Measurements from ENCODE around the gene NEU1. TPM values are rescaled to one million over a fixed set of nuclear protein-coding genes. Genes with fewer than 3 reads are reported as not detected.

Gene NEU1
- total RNA-seq, 1 experiment from 2014 or later = 15.1 TPM

- no peak for TF ChIP-seq ZBTB33 (IDR thresholded peaks at IDR 0.05; ENCODE audit: extremely low read depth, insufficient replicate concordance, low read length)
- TF ChIP-seq JUND (IDR thresholded peaks at IDR 0.05) = no peak
- Histone ChIP-seq H3K4me2 (ENCODE audit: low read length) (no peak within 1 kb of the TSS), H3K27me3 (ENCODE audit: insufficient read depth, low read length) (no peaks in the 10 kb centered on the region), H3K36me3 (ENCODE audit: control insufficient read depth in 1 of 2, insufficient read depth in 2 of 2, low read length in 2 of 2) (peaks cover 18 to 36% of the 10 kb centered on the region in 2 experiments), H3K4me1 (ENCODE audit: control insufficient read depth in 1 of 2, insufficient read depth in 2 of 2, low read length in 2 of 2) (no peaks in the 10 kb centered on the region), H3K27ac (ENCODE audit: low read depth, low read length) (no peak within 1 kb of the TSS), H3K9ac (ENCODE audit: low read length) (no peak within 1 kb of the TSS), H2AFZ (ENCODE audit: low read depth, low read length, poor library complexity, severe bottlenecking) (no peak within 1 kb of the TSS), H3K9me3 (ENCODE audit: control insufficient read depth in 1 of 2, insufficient read depth in 1 of 2, low read depth in 1 of 2, low read length in 2 of 2) (no peaks in the 10 kb centered on the region), H3K79me2 (ENCODE audit: insufficient read depth, low read length) (no peaks in the 10 kb centered on the region), H3K9me2 (ENCODE audit: insufficient read depth) (no peaks in the 10 kb centered on the region), H3K4me3 (replicated peaks in 1 of 2; ENCODE audit: low read depth in 1 of 2, low read length in 2 of 2) (no peak within 1 kb of the TSS), H4K20me1 (ENCODE audit: insufficient read depth) (no peaks in the 10 kb centered on the region)
- POLR2A ChIA-PET = no interaction called here
- BruUV-seq (replicated peaks) = no TSS peak
- intact Hi-C loops (cut with micrococcal nuclease) = no loop called here
- DNase-seq (ENCODE audit: low read depth, low spot score) (no peak), ATAC-seq (no peak)
- RAD21 ChIA-PET (ENCODE audit: low non-redundant PET in 1 of 2, low total read pairs in 2 of 2, uncharacterized antibody in 2 of 2, unreplicated experiment in 2 of 2) = no interaction called here
- CTCF ChIA-PET = no interaction called here
Observed at GRCh38 chr6:31878726-31879125, 16.1 kb upstream of the NEU1 start, which contains the start of gene SLC44A4. TSS of gene SLC44A4 (minus strand) at chr6:31878997. CDS start at chr6:31878980, 17 bp downstream.

GRCh38 chr6:31878222-31878621, 15.6 kb upstream of the NEU1 start:
- Histone ChIP-seq H3K4me1 (ENCODE audit: control insufficient read depth in 1 of 2, insufficient read depth in 2 of 2, low read length in 2 of 2) (no peaks in the 10 kb centered on the region), H3K79me2 (ENCODE audit: insufficient read depth, low read length) (no peaks in the 10 kb centered on the region), H4K20me1 (ENCODE audit: insufficient read depth) (no peaks in the 10 kb centered on the region), H3K27ac (ENCODE audit: low read depth, low read length) (no peak overlapping the region), H3K27me3 (ENCODE audit: insufficient read depth, low read length) (no peaks in the 10 kb centered on the region), H3K36me3 (ENCODE audit: control insufficient read depth in 1 of 2, insufficient read depth in 2 of 2, low read length in 2 of 2) (peaks cover 18 to 32% of the 10 kb centered on the region in 2 experiments), H3K4me3 (replicated peaks in 1 of 2; ENCODE audit: low read depth in 1 of 2, low read length in 2 of 2) (no peak overlapping the region), H3K9me2 (ENCODE audit: insufficient read depth) (no peaks in the 10 kb centered on the region), H3K4me2 (ENCODE audit: low read length) (no peak overlapping the region), H2AFZ (ENCODE audit: low read depth, low read length, poor library complexity, severe bottlenecking) (no peak overlapping the region), H3K9me3 (ENCODE audit: control insufficient read depth in 1 of 2, insufficient read depth in 1 of 2, low read depth in 1 of 2, low read length in 2 of 2) (no peaks in the 10 kb centered on the region), H3K9ac (ENCODE audit: low read length) (no peak overlapping the region)
- ATAC-seq (no peak), DNase-seq (ENCODE audit: low read depth, low spot score) (no peak)
- BruUV-seq (replicated peaks) = no TSS peak
- intact Hi-C loops (cut with micrococcal nuclease) = no loop called here
- POLR2A ChIA-PET = no interaction called here
- RAD21 ChIA-PET (ENCODE audit: low non-redundant PET in 1 of 2, low total read pairs in 2 of 2, uncharacterized antibody in 2 of 2, unreplicated experiment in 2 of 2) = no interaction called here
- CTCF ChIA-PET = no interaction called here
- TF ChIP-seq SIN3A (IDR thresholded peaks at IDR 0.05; ENCODE audit: low read depth) = no peak
- TF ChIP-seq ZFX (IDR thresholded peaks at IDR 0.05) = no peak
- TF ChIP-seq MAX (IDR thresholded peaks at IDR 0.05) = no peak
- no peak for TF ChIP-seq ELF1 (IDR thresholded peaks at IDR 0.05; ENCODE audit: borderline replicate concordance, low read depth)
- no peak for TF ChIP-seq EZH2 (IDR thresholded peaks at IDR 0.05)
- no peak for TF ChIP-seq ZNF274 (IDR thresholded peaks at IDR 0.05; ENCODE audit: low read depth, low read length)
- TF ChIP-seq RAD21 (IDR thresholded peaks at IDR 0.05; ENCODE audit: low read depth) = no peak
- no peak for TF ChIP-seq SRF (IDR thresholded peaks at IDR 0.05; ENCODE audit: low read depth)
- TF ChIP-seq CEBPB (IDR thresholded peaks at IDR 0.05; ENCODE audit: low read depth) = no peak
- no peak for TF ChIP-seq JUND (IDR thresholded peaks at IDR 0.05)
- no peak for TF ChIP-seq SP1 (IDR thresholded peaks at IDR 0.05; ENCODE audit: low read depth)

Data from HCT116 (cell line).